Smooth muscle cell (in vitro differentiated cells): ENCODE data around the gene HOXD8. TPM values are rescaled to one million over a fixed set of nuclear protein-coding genes. Genes with fewer than 3 reads are reported as not detected.

ENCODE experiments used
- DNase-seq: peaks from one replicate; lab custom pipeline; 2025; ENCODE audit not compliant: unreplicated experiment; lab: John Stamatoyannopoulos, UW
- H2AFZ ChIP-seq: fragments of 200-600 bp; sonication (generic); 2 replicates; pipeline ENCODE4 v1.6.0; 2016; ENCODE audit warnings: antibody characterized with exemption, low read depth, mild to moderate bottlenecking
- H3F3A ChIP-seq: fragments of 200-600 bp; sonication (generic); 2 replicates; pipeline ENCODE4 v1.6.0; 2017; ENCODE audit warnings: antibody characterized with exemption, low read depth
- H3K27ac ChIP-seq: fragments of 200-600 bp; sonication (generic); 2 replicates; pipeline ENCODE4 v1.5.1; 2016; ENCODE audit warnings: low read depth, mild to moderate bottlenecking
- H3K27me3 ChIP-seq: fragments of 200-600 bp; sonication (generic); 2 replicates; pipeline ENCODE4 v1.6.1; 2016; ENCODE audit warnings: low read depth, mild to moderate bottlenecking
- H3K36me3 ChIP-seq: fragments of 200-600 bp; sonication (generic); 2 replicates; pipeline ENCODE4 v1.5.1; 2016; ENCODE audit warnings: low read depth
- H3K4me1 ChIP-seq: fragments of 200-600 bp; sonication (generic); 2 replicates; pipeline ENCODE4 v1.5.1; 2016; ENCODE audit warnings: low read depth
- H3K4me2 ChIP-seq: fragments of 200-600 bp; sonication (generic); 2 replicates; pipeline ENCODE4 v1.6.0; 2016; ENCODE audit warnings: mild to moderate bottlenecking
- H3K4me3 ChIP-seq: fragments of 200-600 bp; sonication (generic); 2 replicates; pipeline ENCODE4 v1.5.1; 2016; ENCODE audit warnings: mild to moderate bottlenecking
- H3K79me2 ChIP-seq: fragments of 200-600 bp; sonication (generic); 2 replicates; pipeline ENCODE4 v1.6.0; 2016; ENCODE audit warnings: low read depth, mild to moderate bottlenecking
- H3K9ac ChIP-seq: fragments of 200-600 bp; sonication (generic); 2 replicates; pipeline ENCODE4 v1.6.0; 2016; ENCODE audit warnings: low read depth
- H3K9me3 ChIP-seq: fragments of 200-600 bp; sonication (generic); replicated peaks from 2 replicates; pipeline ENCODE4 v1.5.1; 2016; ENCODE audit warnings: low read depth
- H4K20me1 ChIP-seq: fragments of 200-600 bp; sonication (generic); 2 replicates; pipeline ENCODE4 v1.6.0; 2016; ENCODE audit warnings: low read depth
- WGBS: methylation state at CpG from one replicate; pipeline ENCODE4 v1.1.7; 2016; ENCODE audit warnings: low lambda C conversion rate; 5-methylcytosine and 5-hydroxymethylcytosine counted together
- polyA plus RNA-seq: library from polyadenylated mRNA; unstranded; fragments of >200 nt; fragmentation: Nextera tagmentation; extraction: Ambion mirVana; gene quantifications from 2 replicates; pipeline ENCODE4 v1.2.1, GENCODE V29; 2016
- total RNA-seq: library from RNA; depleted of rRNA; stranded (reverse); fragments of >200 nt; gene quantifications from 2 replicates; pipeline ENCODE4 v1.2.3, GENCODE V29; 2014
- TF ChIP-seq, protein P1 (sequence below): fragments of 200-600 bp; sonication (generic); IDR thresholded peaks from 2 replicates; pipeline ENCODE4 v1.5.1; 2017; ENCODE audit warnings: borderline replicate concordance, mild to moderate bottlenecking, antibody characterized with exemption; ENCODE audit not compliant: insufficient read depth, poor library complexity, severe bottlenecking

HOXD8 gene
- total and polyA plus RNA-seq, 2 experiments from 2014 or later = 0.13 TPM; not detected in 1

DNA sequence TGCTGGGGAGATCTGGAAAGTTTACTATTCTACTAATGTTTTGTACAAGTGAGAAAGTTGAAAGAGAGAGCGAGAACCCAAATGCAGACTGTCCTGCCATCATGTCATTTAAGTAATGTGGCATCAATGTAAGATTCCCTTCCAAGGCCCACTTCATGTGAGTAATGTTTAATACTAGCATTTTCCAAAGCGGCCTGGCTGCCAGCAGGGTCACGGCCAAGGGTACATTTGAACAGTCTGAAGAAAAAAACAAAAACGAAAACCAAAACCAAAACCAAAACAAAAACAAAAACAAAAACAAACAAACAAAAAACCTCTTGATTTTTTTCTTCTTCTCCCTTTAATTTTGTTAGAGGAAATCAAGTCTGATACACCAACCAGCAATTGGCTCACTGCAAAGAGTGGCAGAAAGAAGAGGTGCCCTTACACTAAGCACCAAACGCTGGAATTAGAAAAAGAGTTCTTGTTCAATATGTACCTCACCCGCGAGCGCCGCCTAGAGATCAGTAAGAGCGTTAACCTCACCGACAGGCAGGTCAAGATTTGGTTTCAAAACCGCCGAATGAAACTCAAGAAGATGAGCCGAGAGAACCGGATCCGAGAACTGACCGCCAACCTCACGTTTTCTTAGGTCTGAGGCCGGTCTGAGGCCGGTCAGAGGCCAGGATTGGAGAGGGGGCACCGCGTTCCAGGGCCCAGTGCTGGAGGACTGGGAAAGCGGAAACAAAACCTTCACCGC is 10.7 kb upstream of the HOXD8 start:
- peaks cover 98% of the 10 kb centered on the region for H4K20me1 ChIP-seq
- TF ChIP-seq, protein P1, sequence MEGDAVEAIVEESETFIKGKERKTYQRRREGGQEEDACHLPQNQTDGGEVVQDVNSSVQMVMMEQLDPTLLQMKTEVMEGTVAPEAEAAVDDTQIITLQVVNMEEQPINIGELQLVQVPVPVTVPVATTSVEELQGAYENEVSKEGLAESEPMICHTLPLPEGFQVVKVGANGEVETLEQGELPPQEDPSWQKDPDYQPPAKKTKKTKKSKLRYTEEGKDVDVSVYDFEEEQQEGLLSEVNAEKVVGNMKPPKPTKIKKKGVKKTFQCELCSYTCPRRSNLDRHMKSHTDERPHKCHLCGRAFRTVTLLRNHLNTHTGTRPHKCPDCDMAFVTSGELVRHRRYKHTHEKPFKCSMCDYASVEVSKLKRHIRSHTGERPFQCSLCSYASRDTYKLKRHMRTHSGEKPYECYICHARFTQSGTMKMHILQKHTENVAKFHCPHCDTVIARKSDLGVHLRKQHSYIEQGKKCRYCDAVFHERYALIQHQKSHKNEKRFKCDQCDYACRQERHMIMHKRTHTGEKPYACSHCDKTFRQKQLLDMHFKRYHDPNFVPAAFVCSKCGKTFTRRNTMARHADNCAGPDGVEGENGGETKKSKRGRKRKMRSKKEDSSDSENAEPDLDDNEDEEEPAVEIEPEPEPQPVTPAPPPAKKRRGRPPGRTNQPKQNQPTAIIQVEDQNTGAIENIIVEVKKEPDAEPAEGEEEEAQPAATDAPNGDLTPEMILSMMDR = peak; percentile 49
- no peaks in the 10 kb centered on the region for H3K4me1 ChIP-seq
- no peak overlapping the region for H2AFZ ChIP-seq
- H3K9ac ChIP-seq = no peak overlapping the region
- H3K79me2 ChIP-seq = peaks cover 3% of the 10 kb centered on the region
- H3K27me3 ChIP-seq = peaks cover 100% of the 10 kb centered on the region
- H3K36me3 ChIP-seq = no peaks in the 10 kb centered on the region
- H3K9me3 ChIP-seq = no peaks in the 10 kb centered on the region
- no peak overlapping the region for H3K4me2 ChIP-seq
- no peak overlapping the region for H3K27ac ChIP-seq
- no peaks in the 10 kb centered on the region for H3F3A ChIP-seq
- WGBS = 41% methylated on average over 24 of the region's 24 CpGs
- H3K4me3 ChIP-seq = no peak overlapping the region
- DNase-seq = no peak

DNA sequence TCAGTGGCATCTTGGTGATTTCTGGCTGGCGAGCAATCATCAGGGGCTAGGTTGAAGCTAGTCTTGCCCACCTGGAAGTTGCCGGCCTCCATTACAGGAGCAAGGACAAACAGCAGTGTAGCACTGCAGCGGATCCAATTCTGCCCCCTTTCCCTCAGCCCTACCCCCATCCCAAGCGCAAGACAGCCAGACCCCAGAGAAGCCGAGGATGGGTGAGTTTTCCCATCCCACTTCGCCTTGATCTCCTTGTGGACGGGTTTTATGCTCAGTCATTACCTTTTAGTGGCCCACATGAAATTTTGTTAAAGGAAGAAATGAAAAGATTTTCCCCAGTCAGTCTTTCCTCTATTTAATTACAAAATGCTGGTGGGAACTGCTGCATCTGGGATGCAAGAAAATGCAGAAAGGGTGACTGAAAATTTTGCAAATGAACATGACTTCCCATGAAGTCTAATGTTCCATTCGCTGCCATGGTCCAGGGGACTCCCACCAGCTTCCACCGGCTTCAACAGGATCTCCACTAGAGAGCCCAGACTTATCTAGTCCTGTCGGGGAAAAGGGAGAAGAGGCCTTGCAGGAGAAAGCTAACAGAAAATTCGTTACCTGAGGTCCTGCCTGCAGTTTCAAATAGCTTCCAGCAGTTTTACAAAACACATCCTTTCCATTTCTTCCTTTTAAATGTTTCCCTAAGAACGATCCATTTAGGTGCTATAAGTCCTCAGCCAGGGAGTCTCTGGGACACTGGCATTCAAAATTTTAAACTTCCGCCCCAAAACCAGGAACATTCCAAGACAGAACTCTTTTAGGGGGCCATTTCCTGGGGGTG is 8.9 kb upstream of the HOXD8 start:
- H3K9me3 ChIP-seq = no peaks in the 10 kb centered on the region
- H3F3A ChIP-seq = no peaks in the 10 kb centered on the region
- H3K27ac ChIP-seq = no peak overlapping the region
- H3K4me3 ChIP-seq = no peak overlapping the region
- 66% methylated on average over 13 of the region's 13 CpGs for WGBS
- H3K4me2 ChIP-seq = no peak overlapping the region
- no peak overlapping the region for H3K9ac ChIP-seq
- no peaks in the 10 kb centered on the region for H3K79me2 ChIP-seq
- H3K36me3 ChIP-seq = no peaks in the 10 kb centered on the region
- peaks cover 100% of the 10 kb centered on the region for H3K27me3 ChIP-seq
- no peak overlapping the region for H2AFZ ChIP-seq
- H3K4me1 ChIP-seq = no peaks in the 10 kb centered on the region
- H4K20me1 ChIP-seq = peaks cover 88% of the 10 kb centered on the region
- DNase-seq = no peak
- TF ChIP-seq, protein P1 = peak; percentile 16

DNA sequence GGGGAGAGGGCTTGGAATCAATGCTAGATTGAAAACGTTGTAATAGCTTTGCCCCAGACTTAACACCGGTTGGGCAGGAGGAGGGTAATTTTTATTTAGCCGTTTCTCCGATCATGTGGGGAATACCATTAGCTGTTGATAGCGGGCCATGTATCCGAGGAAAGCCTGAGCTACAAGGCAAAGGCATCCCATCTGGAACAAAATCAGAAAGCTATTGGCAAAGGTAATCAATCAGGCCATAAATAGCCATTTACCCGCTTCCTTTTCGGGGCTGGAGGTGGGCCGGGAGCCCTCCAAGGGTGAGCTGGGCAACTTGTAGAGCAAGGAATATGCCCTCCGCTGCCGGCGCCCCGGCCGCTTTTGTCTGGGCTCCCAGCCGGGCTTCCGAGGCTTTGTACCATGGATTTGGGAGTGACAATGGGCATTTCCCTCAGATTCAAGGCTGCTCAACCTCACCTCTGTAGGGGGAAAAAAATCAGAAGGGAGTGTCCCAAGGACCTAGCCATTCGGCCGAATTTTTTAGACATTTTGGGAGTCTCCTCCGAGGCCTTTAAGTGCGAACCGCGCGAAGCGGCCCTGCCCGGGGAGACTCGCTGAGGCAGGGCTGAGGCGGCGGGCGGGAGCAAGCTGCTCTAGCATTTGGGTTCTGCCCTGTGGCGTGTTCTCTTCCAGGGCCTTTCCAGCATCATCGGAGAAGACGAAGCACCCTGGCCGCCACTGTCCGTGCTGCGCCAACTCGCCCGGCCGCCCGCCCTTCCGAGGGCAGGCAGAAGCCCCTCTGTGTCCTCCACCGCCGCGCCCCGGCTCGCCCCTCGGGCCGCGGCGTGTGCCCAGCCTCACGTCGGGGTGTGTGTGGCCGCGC is 8.1 kb upstream of the HOXD8 start:
- WGBS = 25% methylated on average over 52 of the region's 53 CpGs
- no peaks in the 10 kb centered on the region for H3K9me3 ChIP-seq
- peaks cover 100% of the 10 kb centered on the region for H3K27me3 ChIP-seq
- H3K4me1 ChIP-seq = no peaks in the 10 kb centered on the region
- no peaks in the 10 kb centered on the region for H3F3A ChIP-seq
- DNase-seq = no peak
- no peak overlapping the region for H3K4me2 ChIP-seq
- H3K79me2 ChIP-seq = no peaks in the 10 kb centered on the region
- H3K4me3 ChIP-seq = no peak overlapping the region
- TF ChIP-seq, protein P1 = no peak
- H3K27ac ChIP-seq = no peak overlapping the region
- no peak overlapping the region for H3K9ac ChIP-seq
- no peak overlapping the region for H2AFZ ChIP-seq
- peaks cover 80% of the 10 kb centered on the region for H4K20me1 ChIP-seq
- H3K36me3 ChIP-seq = no peaks in the 10 kb centered on the region
